HG03025 (cell line): ENCODE data around the gene NUP93.
A peak's percentile ranks its signal among the peaks of the same experiment; 100 is the strongest.

Experiments used
- ATAC-seq: cut with Tn5 transposase; IDR thresholded peaks from one replicate; pipeline ENCODE4 v1.9.1; 2021; ENCODE audit warnings: mild to moderate bottlenecking, moderate library complexity; ENCODE audit not compliant: unreplicated experiment, low FRiP score

Gene NUP93

GRCh38 chr16:56841659-56842058 lies 111.7 kb downstream of the NUP93 start:
- no peak for ATAC-seq

GRCh38 chr16:56842133-56842532 lies 112.2 kb downstream of the NUP93 start:
- no peak for ATAC-seq

GRCh38 chr16:56844056-56844455 lies 114.1 kb downstream of the NUP93 start:
- ATAC-seq, result no peak

GRCh38 chr16:56847173-56847910 lies 117.4 kb downstream of the NUP93 start:
- no peak for ATAC-seq

GRCh38 chr16:56848029-56848936 lies 118.4 kb downstream of the NUP93 start:
- no peak for ATAC-seq

- no peak for ATAC-seq
Observed at GRCh38 chr16:56848955-56849689, 119.2 kb downstream of the NUP93 start.

GRCh38 chr16:56849690-56850680 lies 120.1 kb downstream of the NUP93 start:
- no peak for ATAC-seq

GRCh38 chr16:56851671-56852400 lies 121.9 kb downstream of the NUP93 start:
- ATAC-seq, result no peak

GRCh38 chr16:56852401-56852730 lies 122.4 kb downstream of the NUP93 start:
- no peak for ATAC-seq

GRCh38 chr16:56852968-56853367 lies 123.0 kb downstream of the NUP93 start:
- ATAC-seq, result no peak

- ATAC-seq, result no peak
Observed at GRCh38 chr16:56855201-56855600, 125.3 kb downstream of the NUP93 start.

GRCh38 chr16:56855946-56856345 lies 126.0 kb downstream of the NUP93 start:
- no peak for ATAC-seq

- no peak for ATAC-seq
Observed at GRCh38 chr16:56856876-56857447, 127.0 kb downstream of the NUP93 start.

- no peak for ATAC-seq
Observed at GRCh38 chr16:56858374-56858773, 128.4 kb downstream of the NUP93 start.

- no peak for ATAC-seq
Observed at GRCh38 chr16:56859636-56860035, 129.7 kb downstream of the NUP93 start.

- peak; percentile 87 for ATAC-seq
Observed at GRCh38 chr16:56860226-56861020, 130.5 kb downstream of the NUP93 start.

- no peak for ATAC-seq
Observed at GRCh38 chr16:56861092-56861610, 131.2 kb downstream of the NUP93 start.

GRCh38 chr16:56861756-56862155 lies 131.8 kb downstream of the NUP93 start:
- ATAC-seq, result no peak
